Fibroblast of mammary gland (primary cell): ENCODE results near the gene CD109.
"Not testable (repeated sequence)": the region's sequence is repeated elsewhere in the genome, so short reads cannot be mapped to it uniquely, and the experiment has no call there.

Source experiments
- DNase-seq: peaks from one replicate; pipeline ENCODE4 v3.0.0-alpha.2; 2010; ENCODE audit warnings: low read depth
- H3K4me3 ChIP-seq: 2 replicates; pipeline ENCODE4 v1.5.1; 2011; ENCODE audit warnings: low read depth, mild to moderate bottlenecking, low read length, moderate library complexity; ENCODE audit not compliant: control insufficient read depth
- CTCF ChIP-seq: conservative IDR thresholded peaks from 2 replicates; pipeline ENCODE4 v1.5.1; 2011; ENCODE audit warnings: low read depth, low read length, inconsistent platforms; ENCODE audit not compliant: control insufficient read depth, insufficient read depth

Gene CD109

GRCh38 chr6:73712535-73713173 is 16.7 kb downstream of the CD109 start:
- H3K4me3 ChIP-seq: no peak overlapping the region
- no peak for TF ChIP-seq CTCF
- DNase-seq: no peak

- DNase-seq: no peak
- no peak overlapping the region for H3K4me3 ChIP-seq
- no peak for TF ChIP-seq CTCF
Observed at GRCh38 chr6:73713426-73714147, 17.6 kb downstream of the CD109 start.

- not testable (repeated sequence) for H3K4me3 ChIP-seq
- DNase-seq: peak; percentile 88
Observed at GRCh38 chr6:73715111-73715508, 19.1 kb downstream of the CD109 start.

GRCh38 chr6:73719046-73719445 is 23.0 kb downstream of the CD109 start:
- no peak for TF ChIP-seq CTCF
- no peak overlapping the region for H3K4me3 ChIP-seq
- no peak for DNase-seq

GRCh38 chr6:73722318-73723060 is 26.5 kb downstream of the CD109 start:
- DNase-seq: peak; percentile 98
- no peak overlapping the region for H3K4me3 ChIP-seq
- TF ChIP-seq CTCF: no peak

GRCh38 chr6:73723480-73723879 is 27.5 kb downstream of the CD109 start:
- H3K4me3 ChIP-seq, DNase-seq: not testable (repeated sequence)

- H3K4me3 ChIP-seq: no peak overlapping the region
- no peak for DNase-seq
- no peak for TF ChIP-seq CTCF
Observed at GRCh38 chr6:73724389-73724788, 28.4 kb downstream of the CD109 start.

GRCh38 chr6:73725192-73725591 is 29.2 kb downstream of the CD109 start:
- not testable (repeated sequence) for H3K4me3 ChIP-seq, DNase-seq
